Measurements from ENCODE around the gene PRKCH. TPM values are rescaled to one million over a fixed set of nuclear protein-coding genes. Genes with fewer than 3 reads are reported as not detected.

The PRKCH gene
- total RNA-seq, 1 donor from 2014 or later, result 282 TPM

DNA sequence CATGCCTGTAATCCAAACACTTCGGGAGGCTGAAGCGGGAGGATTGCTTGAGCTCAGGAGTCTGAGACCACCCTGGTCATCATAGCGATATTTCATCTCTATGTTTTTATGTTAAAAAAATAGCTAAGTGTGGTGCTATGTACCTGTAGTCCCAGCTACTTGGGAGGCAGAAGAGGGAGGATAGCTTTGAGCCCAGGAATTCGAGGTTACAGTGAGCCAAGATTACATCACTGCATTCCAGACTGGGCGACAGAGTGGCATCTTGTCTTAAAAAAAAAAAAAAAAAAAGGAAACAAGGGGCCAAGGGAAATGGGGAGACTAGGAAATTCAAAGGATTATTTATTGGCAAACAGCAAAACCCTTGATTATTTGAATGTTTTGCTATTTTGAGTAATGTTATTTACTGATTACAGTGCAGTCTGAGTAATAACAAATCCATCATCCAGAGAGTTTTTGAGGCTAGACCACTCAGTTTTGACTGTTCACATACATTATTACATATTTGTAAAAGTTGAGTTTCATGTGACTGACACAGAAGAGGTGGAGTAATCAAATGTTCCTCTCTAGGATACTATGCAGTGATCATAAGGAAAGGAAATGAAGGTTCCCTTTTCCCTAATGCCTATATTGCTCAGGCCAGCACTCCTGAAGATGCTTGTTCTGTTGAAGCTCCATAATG lies 40.8 kb downstream of the PRKCH start:
- no peak for DNase-seq (ENCODE audit: low read depth, low spot score)

DNA sequence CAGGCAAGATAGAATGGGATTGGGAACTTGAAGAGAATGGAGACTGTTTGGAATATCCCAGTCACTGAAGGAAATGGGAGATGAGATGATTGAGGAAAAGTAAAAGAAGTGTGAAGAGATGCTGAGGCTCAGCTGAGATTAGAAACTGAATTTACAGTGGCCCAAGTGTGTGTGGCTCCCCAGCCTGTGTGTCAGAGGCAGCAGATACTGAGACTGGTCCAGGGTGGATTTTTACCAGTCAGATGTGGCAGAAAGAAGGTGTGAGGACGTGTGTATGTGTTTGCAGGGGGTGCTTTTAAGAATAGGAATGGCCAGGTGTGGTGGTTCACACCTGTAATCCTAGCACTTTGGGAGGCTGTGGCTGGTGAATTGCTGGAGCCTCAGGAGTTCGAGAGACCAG lies 42.9 kb downstream of the PRKCH start:
- DNase-seq (ENCODE audit: low read depth, low spot score), result no peak

DNA sequence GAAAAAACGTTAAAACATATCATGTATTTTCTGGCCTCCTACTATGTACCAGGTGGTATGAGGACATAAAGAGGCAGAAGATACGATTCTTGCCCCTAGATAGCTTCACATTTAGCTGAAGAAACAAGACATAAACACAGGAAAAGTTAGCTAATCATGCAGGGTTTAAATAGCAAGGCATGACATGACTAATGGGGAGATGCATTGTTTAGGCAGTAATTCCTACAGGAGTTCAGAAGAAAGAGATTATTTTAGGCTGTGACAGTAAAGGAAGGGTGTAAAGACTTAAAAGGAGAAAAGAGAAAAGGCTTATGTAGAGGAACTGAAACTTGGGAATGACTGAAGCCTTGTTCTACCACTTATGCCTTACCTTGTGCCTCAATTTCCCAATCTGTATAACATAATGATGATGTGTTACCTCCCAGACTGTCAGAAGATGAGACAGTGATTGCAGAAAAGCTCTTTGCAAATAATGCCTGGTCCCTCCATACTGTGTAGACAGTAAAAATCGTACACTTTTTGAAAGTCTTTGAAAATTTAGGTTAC lies 44.4 kb downstream of the PRKCH start:
- DNase-seq (ENCODE audit: low read depth, low spot score), result no peak

DNA sequence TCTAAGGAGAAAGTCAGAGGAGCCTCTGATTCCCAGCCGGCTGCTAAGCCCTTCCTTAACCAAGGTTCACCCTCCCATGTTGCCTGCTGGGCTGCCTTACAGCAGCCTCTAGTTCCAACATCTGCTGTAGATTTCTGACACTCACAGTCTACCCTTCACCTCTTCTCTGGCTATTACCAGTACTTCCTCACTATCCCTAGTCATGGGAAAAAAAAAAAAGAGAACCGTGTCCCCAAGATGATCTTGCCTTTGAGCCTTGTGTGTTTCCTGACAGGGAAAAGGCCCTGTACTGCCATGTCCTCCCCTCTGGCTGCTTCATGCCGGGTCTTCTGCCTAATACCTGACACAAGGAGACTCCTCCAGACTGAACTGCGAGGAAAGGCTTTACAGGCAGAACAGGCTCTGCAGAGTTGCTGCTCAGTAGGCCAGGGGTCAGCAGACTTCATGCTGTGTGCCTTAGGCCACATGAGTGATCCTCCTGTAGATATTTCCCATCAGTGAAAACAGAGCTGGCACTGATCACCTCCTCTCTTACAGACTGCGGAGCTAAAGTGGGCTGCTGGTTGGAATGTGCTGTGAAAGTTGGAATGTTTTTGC lies 46.8 kb downstream of the PRKCH start:
- no peak for DNase-seq (ENCODE audit: low read depth, low spot score)

DNA sequence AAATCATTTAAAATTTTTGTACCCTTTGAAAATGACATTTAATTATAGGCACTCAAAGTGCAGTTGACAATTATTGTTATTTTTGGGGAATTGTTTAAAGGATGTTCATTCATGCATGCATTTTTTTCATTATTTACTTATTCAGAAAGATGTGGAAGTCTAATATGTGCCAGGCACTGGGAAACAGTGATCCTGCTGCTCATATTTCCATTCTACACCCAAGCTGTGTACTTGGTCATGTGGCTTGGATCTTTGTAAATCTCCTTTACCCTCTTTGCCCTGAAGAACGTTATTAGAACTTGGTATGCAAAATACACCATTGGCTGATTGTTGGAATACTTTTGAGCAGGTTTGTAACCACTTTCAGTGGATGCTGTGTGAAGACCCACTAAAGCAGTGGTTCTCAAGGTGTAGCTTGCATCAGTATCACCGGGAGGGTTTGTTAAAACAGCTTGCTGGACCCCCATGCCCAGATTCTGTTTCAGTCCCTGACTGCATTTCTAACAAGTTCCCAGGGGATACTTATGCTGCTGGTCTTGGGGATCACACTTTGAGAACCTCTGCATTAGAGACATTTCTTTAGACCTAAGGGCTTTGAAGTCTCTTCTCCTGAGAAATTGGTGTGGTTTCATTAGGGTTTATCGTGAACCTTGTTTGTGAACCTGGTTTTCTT lies 47.5 kb downstream of the PRKCH start:
- DNase-seq (ENCODE audit: low read depth, low spot score), result no peak

DNA sequence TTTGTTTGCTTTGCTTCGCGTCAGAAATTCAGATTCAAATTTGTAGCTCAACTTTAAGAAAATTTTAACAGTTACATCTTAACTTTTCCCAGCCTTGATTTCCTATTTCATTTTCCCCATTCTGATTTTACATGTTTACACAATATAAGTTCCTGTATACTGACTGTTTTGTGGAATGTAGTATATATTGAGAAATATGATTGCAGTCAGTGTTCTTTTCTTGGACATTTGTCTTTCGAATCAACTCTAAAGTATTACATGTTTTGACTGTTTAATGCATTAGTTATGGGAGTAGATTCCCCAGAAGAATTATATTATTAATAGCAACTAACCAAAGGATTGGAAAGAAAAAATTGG lies 48.1 kb downstream of the PRKCH start:
- DNase-seq (ENCODE audit: low read depth, low spot score), result no peak

DNA sequence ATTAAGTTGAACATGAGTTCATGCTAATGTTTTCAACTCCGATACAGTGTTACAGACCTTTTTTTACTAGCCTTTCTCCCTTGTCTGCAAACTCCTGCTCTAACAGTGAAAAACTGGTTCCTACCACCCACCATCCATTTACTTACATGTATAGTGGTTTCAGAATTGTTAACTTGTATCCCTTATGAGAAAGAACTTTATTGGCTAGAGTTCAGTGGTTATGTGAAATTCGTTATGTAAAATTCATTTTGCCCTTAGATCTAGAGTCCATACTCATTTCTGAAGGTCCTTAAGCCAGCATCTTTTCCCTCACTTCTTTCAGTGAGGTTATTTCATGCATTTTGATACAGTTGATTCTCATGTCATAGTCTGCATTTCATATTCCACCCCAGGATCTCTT lies 51.0 kb downstream of the PRKCH start:
- DNase-seq (ENCODE audit: low read depth, low spot score), result no peak

DNA sequence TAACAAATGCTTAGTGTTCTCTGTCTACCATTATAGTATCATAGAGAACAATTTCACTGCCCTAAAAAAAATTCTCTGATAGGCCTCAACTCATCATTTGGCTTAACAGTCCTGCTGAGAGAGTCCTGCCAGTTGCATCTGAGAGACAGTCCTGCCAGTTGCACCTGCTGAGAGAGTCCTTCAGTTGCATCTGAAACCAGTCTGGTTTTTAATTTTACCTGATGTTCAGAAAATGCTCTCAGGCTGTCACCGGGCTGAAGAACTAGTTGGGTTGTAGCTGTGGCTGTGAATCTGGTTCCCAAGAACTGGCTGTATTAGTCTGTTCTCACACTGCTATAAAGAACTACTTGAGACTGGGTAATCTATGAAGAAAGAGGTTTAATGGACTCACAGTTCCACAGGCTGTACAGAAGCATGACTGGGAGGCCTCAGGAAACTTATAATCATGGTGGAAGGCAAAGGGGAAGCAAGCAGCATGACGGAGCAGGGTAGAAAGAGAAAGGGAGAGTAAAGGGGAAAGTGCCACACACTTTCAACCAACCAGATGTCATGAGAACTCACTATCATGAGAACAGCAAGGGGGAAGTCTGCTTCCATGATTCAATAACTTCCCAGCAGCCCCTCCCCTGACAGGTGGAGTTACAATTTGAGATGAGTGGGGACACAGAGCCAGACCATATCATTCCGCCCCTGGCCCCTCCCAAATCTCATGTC lies 51.6 kb downstream of the PRKCH start:
- DNase-seq (ENCODE audit: low read depth, low spot score), result no peak

DNA sequence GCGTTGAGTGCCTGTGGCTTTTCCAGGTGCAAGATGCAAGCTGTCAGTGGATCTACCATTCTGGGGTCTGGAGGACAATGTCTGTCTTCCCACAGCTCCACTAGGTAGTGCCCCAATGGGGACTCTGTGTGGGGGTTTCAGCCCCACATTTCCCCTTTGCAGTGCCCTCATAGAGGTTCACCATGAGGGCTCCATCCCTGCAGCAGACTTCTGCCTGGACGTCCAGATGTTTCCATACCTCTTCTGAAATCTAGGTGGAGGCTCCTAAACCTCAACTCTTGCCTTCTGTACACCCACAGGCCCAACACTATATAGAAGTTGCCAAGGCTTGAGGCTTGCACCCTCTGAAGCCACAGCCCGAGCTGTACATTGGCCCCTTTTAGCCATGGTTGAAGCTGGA lies 52.9 kb downstream of the PRKCH start:
- DNase-seq (ENCODE audit: low read depth, low spot score), result no peak

DNA sequence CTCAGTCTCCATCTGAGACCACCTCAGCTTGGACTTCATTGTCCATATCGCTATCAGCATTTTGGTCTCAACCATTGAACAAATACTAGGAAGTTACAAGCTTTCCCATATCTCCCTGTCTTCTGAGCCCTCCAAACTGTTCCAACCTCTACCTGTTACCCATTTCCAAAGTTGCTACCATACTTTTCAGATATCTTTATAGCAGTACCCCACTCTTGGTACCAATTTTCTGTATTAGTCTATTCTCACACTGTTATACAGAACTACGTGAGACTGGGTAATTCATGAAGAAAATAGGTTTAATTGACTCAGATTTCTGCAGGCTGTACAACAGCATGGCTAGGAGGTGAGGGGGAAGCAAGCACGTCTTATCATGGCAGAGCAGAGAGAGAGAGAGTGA lies 53.8 kb downstream of the PRKCH start:
- DNase-seq (ENCODE audit: low read depth, low spot score), result no peak

DNA sequence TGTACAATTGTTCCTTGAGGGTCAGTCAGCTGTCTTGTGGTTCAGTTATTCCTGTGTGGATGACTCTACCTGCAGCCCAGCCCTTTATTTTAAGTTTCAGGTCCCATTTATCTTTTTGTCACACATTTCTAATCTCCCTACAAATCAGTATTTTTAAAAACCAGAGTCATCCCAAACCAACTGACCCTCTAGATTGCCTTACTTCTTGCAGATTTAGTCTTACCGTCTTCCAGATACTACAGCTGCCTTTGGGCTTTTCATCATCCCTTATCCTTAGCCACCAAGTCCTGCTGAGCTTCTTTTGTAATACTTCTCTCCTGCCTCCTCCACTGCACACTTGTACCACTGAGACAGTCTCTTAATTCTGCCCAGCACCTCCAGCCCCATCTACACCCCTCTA lies 54.9 kb downstream of the PRKCH start:
- no peak for DNase-seq (ENCODE audit: low read depth, low spot score)

DNA sequence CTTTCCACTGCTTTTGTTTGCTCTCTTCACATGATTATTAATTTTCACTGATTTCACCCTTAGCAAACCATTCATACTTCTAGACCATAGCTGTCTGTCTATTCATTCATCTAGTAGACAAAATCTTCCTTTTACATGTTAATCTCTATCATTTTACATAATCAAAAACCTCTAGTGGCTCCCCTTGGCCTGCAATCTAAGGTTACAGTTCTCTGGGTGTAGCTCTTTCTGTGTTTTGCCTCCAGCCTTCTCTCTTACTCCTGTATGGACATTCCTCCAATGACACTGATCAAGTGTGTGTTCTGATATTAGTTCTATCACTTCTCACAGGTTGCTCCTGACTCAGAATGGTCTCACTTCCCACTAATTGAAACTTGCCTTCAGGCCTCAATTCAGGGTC lies 56.4 kb downstream of the PRKCH start:
- DNase-seq (ENCODE audit: low read depth, low spot score), result no peak

DNA sequence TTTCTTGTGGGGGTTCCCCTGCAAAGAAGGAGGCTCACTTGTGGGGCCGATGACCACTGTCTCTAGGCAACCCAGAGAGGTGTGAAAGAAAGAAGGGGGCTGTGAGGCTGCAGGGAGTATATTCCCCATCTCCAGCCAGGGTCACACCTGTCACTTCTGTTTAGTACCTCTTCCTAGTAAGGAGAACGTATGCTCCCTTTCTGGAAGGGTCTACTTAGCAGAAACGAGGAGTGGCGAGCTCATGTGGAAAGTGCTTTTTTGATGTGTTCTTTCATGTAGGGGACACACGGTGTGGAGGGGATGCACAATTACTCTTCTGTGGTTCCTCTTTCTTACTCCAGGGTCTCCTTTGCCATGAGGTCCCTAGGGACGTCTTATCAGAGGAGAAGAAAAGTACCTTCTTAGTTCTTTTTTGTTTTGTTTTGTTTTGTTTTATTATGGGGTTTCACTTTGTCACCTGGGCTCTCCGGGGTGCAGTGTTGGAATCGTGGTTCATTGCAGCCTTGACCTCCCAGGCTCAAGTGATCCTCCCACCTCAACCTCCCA lies 58.3 kb downstream of the PRKCH start:
- DNase-seq (ENCODE audit: low read depth, low spot score), result no peak

DNA sequence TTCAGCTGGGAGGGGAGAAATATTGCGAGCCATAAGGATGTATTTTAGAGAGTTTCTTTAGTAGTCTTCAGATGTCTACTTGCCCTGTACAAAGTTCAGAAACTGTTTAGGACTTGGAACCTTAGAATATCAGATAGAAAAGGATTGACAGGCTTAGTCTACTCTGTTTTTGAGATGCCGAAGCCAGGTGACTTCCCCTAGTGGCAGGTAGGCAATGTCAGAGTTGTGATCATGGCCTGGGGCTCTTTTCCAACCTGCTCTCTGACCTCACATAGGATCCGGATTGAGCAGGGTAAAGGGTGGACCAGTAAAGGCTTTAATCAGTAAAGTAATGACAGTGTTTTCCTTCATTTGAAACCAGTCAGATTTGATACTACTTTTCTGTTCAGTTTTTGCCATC lies 59.6 kb downstream of the PRKCH start:
- DNase-seq (ENCODE audit: low read depth, low spot score), result no peak

DNA sequence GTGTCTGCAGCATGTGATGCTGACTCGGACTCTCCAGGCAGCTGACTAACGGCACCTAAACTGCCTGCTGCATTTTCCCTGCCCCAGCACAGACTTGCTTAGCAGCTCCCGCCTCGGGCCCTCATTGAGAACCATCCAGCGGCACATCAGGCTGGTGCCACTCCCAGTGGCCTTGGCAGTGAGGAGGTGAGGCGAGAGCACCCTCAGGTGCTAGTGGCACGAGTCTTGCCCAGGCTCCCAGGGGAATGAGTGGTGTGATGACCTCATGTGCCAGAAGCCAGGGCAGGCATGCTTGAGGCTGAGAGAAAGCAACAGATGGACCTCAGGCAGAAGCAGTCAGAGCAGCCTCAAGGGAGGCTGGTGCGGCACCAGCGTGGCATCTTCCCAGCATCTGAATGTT lies 60.2 kb downstream of the PRKCH start:
- no peak for DNase-seq (ENCODE audit: low read depth, low spot score)

DNA sequence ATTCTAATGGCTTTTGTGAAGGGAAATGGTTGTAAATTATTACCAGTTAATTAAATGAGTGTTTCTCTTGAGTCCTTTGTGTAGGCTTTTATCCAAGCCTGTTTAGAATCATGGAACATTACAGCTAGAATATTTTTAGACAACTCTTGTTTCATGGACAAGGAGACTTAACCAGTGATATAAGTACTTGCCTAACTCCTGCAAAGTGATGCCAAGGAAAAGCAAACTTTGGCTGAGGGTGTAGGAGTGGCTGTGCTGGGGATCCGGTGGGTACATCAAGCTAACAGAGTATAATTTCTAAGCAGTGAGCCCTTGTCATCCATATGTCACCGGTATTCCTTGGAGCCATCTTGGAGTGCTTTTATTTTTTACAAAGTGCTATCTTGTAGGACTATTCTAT lies 61.5 kb downstream of the PRKCH start:
- no peak for DNase-seq (ENCODE audit: low read depth, low spot score)

DNA sequence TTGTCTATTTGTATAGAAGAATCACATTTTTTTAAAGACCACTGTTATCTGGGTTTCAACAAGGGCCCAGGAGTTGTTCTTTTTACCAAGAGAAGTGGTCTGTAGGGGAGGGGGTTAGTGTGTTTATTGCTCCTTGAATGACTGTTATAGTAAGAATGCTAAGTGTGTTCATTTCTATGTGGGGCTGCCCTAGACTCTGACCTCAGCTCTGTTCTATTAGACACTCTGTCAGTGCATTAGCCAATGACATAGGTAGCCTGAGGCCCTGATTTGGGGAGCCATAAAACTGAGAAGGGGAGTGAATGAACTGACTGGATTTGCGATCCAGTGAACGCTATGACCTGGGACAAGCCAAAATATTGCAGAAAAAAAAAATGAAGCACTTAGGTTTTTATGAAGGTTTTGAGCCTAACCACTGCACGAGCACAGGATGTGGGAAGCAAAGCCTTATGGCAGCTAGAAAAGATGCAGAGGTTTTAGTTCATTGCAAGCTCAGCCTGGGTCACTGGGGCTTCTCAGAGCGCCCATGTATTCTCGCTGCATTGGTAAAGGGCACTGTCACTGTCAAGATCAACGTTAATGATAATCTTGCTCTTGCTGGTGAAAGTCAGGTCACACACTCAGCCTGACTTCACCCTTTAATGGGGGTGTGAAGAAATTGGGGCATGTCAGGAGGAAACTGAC lies 63.8 kb downstream of the PRKCH start:
- DNase-seq (ENCODE audit: low read depth, low spot score), result no peak

DNA sequence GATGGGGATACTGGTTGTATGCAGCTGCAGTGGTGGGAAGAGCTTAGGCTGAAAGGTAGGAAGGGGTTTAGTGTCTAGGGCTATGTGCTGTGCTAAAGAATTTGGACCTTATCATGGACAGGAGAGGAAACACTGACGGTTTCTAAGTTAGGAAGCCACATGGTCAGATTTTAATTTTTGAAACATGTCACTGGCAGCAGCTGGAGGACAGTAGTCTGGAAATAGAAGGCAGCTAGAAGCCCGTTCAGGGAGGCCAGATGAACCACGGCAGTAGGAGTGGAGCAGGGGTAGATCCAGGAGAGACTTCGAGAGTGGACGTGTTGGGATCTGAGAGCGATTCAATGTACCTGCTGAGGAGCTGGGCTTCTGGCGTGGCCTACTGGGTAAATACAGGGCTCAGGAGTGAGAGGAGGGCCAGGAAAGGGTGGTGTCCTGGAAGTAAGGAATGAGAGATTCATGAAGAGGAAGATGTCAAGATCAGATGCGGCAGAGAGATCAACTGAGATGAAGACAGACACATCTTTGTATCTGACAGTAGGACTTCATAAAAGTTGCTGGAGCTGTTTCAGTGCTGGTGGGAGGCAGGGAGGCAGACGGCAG lies 64.9 kb downstream of the PRKCH start:
- no peak for DNase-seq (ENCODE audit: low read depth, low spot score)

DNA sequence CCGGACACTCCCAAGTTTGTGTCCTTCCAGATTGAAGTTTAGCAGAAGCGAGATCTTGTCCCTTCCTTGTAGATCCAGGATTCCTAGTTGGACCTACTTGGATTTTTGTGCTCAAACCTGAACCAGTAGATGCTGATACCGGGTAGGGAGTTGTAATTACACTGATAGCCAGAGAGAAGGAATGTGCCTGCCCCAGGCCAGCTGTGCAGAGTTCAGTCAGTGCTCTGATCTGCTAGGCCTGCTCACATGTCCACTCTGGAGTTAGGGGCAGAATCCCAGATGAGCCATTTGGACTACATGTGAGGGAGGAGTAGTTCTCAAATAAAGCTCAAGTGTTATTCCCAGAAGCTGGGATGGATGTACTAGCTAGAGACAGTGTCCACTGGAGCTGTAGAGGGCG lies 65.7 kb downstream of the PRKCH start:
- DNase-seq (ENCODE audit: low read depth, low spot score), result no peak

DNA sequence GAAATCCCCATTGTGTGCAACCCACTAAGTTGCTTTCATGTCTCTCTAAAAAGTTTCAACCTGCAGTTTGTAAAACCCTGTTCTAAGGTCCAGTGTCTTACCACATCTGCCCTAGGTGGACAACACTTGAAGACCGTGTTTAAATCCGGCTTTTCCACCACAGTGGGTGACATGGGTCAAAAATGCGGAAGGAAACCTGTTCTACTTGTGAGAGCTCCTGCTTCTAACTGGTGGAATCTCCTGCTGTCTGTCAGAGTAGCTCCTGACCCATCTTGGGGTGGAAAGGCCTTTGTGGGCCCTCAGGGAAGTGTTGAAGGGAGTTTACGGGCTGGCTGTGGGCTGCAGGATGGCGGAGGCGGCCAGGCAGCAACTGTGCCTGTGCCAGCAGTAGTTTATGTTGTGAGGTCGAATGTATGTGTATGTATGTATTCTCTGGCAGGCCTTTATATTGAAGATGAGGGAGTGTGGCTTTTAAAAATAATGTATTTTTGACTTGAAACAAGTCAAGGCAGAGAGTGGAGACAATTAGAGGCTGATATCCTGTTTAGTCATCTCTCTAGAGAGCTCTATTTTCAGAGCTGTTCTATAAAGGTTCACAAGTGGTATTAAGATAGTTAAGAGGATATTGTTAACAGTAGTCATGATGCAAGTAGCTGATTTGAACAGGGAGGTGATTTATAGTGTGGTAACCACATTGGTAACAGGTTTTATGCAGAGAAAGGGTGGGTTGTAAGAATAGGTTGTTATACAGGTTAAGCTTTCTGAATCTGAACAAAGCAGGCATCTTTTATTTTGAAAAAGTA lies 67.0 kb downstream of the PRKCH start:
- DNase-seq (ENCODE audit: low read depth, low spot score), result no peak
